ENCODE results near the gene TMIGD1. TPM values are rescaled to one million over a fixed set of nuclear protein-coding genes. Genes with fewer than 3 reads are reported as not detected.
"Not testable (repeated sequence)": the region's sequence is repeated elsewhere in the genome, so short reads cannot be mapped to it uniquely, and the experiment has no call there.

Gene TMIGD1
- total RNA-seq, 1 donor from 2014 or later: not detected

GRCh38 chr17:30360086-30360808 is 26.4 kb upstream of the TMIGD1 start:
- no peak for DNase-seq (ENCODE audit: low read depth)

- DNase-seq (ENCODE audit: low read depth): no peak
These were observed 24.4 kb upstream of the TMIGD1 start for GRCh38 chr17:30358055-30358760.

DNA sequence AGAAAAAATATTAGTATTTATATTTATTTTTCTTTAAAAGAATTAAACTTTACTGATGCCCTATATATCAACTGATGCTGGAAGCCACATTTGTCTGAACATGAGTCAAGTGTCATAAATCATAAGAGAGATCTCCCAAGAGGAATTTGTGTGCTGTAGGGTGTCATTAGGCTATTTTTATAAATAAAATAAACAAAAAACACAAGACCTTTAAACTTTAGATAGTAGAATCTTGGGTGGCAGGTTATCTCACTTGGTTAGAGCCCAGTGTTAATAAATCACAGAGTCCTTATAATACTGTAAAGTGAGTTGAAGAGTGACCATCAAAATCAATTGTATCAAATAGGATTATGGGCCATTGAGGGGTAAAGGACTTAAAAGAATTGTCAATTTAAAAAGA is 23.6 kb upstream of the TMIGD1 start:
- no peak for DNase-seq (ENCODE audit: low read depth)

GRCh38 chr17:30354701-30355100 is 20.8 kb upstream of the TMIGD1 start:
- no peak for DNase-seq (ENCODE audit: low read depth)

GRCh38 chr17:30352240-30352814 is 18.5 kb upstream of the TMIGD1 start:
- DNase-seq (ENCODE audit: low read depth): no peak

GRCh38 chr17:30351735-30352134 is 17.9 kb upstream of the TMIGD1 start:
- DNase-seq (ENCODE audit: low read depth): no peak

- not testable (repeated sequence) for DNase-seq (ENCODE audit: low read depth)
These were observed 17.4 kb upstream of the TMIGD1 start for GRCh38 chr17:30351263-30351662.

DNA sequence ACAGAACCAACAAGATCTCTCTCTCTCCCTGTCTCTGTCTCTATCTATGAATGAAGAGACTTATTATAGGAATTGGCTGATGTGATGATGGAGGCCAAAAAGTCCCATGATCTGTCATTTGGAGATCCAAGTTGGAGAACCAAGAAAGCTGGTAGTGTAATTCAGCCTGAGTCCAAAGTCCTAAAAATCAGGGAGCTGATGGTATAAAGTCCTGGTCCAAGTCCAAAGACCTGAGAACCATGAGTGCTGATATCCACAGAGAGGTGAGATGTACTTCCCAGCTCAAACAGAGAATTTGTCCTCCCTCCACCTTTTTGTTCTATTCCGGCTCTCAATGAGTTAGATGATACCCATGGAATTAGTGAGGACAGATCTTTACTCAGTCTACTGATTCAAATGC is 15.4 kb upstream of the TMIGD1 start:
- DNase-seq (ENCODE audit: low read depth): no peak

- DNase-seq (ENCODE audit: low read depth): no peak
These were observed 13.6 kb upstream of the TMIGD1 start for GRCh38 chr17:30347488-30347887.

DNA sequence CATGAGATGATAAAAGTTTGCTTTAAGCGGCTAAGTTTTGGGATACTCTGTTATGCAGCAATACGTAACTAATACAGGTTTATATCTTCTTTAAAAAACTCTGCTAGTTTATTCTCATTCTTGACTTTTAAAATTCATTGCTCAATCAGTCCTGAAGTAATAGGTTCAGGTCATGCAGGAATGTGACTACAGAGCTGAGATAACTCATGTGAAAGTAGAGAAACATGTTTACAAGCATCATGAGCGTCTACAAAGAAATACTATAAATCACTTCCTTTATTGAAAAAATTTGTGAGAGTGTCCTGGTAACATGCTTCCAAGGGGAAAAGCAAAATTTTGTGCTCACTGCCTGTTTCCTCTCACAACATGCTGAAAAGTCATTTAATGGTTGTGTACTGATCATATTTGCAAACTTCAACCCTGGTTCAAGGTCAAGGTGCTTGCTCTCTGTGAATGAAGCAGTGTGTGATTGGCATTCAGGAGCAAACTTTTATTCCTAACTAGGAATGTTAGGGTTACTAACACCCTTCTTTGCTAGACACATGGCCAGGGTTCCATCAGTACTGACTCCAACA is 12.5 kb upstream of the TMIGD1 start:
- no peak for DNase-seq (ENCODE audit: low read depth)

GRCh38 chr17:30345527-30346075 is 11.7 kb upstream of the TMIGD1 start:
- DNase-seq (ENCODE audit: low read depth): peak; percentile 30

DNA sequence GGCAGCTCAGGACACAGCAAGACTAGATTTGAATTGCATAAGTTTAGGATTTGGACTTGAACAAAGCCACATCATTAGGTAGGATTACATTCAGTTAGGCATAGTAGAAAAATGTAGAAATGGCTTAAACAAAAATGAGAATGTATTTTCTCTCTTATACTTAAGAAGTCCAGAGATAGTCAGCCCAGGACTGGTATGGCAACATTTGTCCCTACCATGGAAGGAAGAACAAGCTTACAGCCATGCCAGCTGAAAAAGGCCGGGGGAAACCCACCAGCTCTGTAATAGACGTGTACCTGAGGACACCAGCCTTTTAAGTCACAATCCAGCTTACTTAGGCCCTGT is 11.2 kb upstream of the TMIGD1 start:
- DNase-seq (ENCODE audit: low read depth): no peak

- DNase-seq (ENCODE audit: low read depth): peak; percentile 50
These were observed 10.6 kb upstream of the TMIGD1 start for GRCh38 chr17:30344283-30345088.

GRCh38 chr17:30343796-30344195 is 9.9 kb upstream of the TMIGD1 start:
- no peak for DNase-seq (ENCODE audit: low read depth)

DNA sequence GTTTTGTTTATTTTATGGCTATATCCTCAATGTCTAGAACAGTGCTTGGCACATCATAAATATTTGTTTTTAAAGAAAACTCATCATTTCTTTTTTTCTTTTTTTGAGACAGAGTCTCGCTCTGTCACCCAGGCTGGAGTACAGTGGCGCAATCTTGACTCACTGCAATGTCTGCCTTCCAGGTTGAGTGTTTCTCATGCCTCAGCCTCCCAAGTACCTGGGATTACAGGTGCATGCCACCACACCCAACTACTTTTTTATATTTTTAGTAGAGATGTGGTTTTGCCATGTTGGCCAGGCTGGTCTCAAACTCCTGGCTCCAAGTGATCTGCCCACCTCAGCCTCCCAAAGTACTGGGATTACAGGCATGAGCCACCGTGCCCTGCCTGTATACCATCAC is 9.4 kb upstream of the TMIGD1 start:
- not testable (repeated sequence) for DNase-seq (ENCODE audit: low read depth)

- no peak for DNase-seq (ENCODE audit: low read depth)
These were observed 7.9 kb upstream of the TMIGD1 start for GRCh38 chr17:30341703-30342249.

DNA sequence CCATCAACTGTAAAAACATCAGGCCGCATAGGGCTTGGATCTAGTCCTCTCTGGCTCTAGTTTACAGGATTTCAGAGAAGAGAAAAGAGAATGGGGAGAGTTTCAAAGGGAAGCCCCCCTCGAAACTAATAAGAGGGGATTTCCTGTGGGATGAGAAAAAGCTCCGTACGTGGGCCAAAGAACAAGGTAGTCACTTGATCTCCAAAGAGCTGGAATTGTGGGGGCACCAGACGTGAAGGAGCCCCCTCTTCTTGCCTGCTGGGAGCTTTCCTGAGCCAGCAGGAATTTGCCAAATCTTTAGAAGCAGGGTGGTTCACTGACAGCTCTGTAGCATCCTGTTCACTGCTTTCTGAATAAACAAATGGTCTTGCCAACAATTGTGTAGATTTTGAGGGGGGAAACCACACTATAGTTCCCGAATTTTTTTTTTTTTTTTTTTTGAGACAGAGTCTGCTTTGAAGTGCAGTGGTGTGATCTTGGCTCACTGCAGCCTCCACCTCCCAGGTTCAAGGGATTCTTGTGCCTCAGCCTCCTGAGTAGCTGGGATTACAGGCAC is 7.0 kb upstream of the TMIGD1 start:
- no peak for DNase-seq (ENCODE audit: low read depth)

DNA sequence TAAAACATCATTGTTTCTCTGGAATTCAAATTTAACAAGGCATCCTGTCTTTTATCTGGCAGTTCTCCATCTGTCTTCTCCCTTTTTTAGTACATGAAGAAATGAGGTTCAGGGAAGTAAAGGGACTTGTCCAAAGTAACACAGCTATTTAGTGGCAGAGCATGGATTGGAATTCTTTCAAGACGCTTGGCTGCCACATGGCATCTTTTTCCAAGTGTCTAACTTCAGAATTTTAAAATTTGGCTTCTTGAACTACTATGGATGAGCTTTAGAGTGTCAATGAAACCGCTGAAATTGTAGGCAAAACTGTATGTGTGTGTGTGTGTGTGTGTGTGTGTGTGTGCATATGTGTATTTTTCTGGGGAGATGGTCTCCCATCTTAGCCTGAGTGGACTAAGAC is 5.2 kb upstream of the TMIGD1 start:
- no peak for DNase-seq (ENCODE audit: low read depth)

- no peak for DNase-seq (ENCODE audit: low read depth)
These were observed 3.6 kb upstream of the TMIGD1 start for GRCh38 chr17:30337393-30337999.

All from myocyte (in vitro differentiated cells).